IPS-20b (cell line): ENCODE measurements around the gene INPP5A.

Source experiments
- H3K27ac ChIP-seq: one replicate; pipeline ENCODE4 v1.5.1; 2013; ENCODE audit warnings: low read length
- H3K27me3 ChIP-seq: 2 replicates; pipeline ENCODE4 v1.6.1; 2013; ENCODE audit warnings: mild to moderate bottlenecking, low read length, inconsistent platforms; ENCODE audit not compliant: insufficient read depth
- H3K36me3 ChIP-seq: 2 replicates; pipeline ENCODE4 v1.6.1; 2013; ENCODE audit warnings: low read depth, mild to moderate bottlenecking, inconsistent platforms, low read length, moderate library complexity; ENCODE audit not compliant: insufficient read depth
- H3K4me1 ChIP-seq: 2 replicates; pipeline ENCODE4 v1.6.1; 2013; ENCODE audit warnings: mild to moderate bottlenecking, control low read depth, inconsistent platforms, low read length, moderate library complexity; ENCODE audit not compliant: insufficient read depth
- H3K4me3 ChIP-seq: 2 replicates; pipeline ENCODE4 v1.5.1; 2013; ENCODE audit warnings: mild to moderate bottlenecking, low read length, inconsistent platforms
- H3K9ac ChIP-seq: 2 replicates; pipeline ENCODE4 v1.6.1; 2013; ENCODE audit warnings: low read depth, mild to moderate bottlenecking, inconsistent platforms, low read length, moderate library complexity
- H3K9me3 ChIP-seq: 2 replicates; pipeline ENCODE4 v1.6.1; 2013; ENCODE audit warnings: mild to moderate bottlenecking, low read depth, low read length, inconsistent platforms; ENCODE audit not compliant: insufficient read depth

INPP5A gene

DNA sequence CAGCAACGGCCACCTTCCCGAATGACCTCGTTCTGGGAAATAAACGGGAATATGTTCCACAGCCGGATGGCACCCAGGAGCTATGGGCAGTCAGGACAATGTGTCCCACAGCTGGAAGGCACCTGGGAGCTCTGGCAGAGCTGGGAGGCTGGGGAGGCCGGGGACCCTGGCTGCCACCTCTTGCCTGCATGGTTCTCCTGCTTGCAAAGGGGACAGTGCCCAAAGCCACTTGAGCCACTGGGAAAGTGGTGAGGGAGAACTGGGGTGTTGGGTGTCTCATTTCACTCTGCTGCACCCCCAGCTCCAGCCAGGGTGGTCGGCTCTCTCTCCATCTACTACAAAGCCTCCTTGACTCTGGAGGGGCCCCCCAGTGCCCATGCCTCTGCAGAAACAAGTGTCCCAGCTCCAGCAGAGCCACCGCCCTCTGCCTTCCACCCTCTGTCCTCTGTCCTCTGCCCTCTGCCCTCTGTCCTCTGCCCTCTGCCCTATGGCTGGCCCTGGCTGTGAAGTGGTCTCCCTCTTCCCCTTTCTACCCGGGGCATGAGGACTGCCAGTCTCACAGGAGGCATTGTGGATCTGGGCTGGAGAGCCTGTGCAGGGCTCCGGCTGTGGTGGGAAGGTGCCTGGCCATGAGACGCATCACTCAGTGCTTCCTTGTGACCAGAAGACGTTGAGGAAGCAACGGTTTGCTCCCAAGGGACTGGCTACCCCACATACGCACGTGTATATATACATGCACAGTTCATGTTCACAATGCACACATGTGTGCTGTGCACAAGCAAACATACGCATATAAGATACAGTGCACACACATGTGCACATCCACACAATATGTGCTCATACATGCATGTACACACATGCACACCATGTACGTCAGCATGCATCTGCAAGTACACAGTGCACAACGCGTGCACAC, 21.5 kb upstream of the INPP5A start:
- Histone ChIP-seq H3K27me3 (peaks cover 43% of the 10 kb centered on the region), H3K9me3 (no peaks in the 10 kb centered on the region), H3K4me3 (no peak overlapping the region), H3K9ac (no peak overlapping the region), H3K27ac (no peak overlapping the region), H3K4me1 (peaks cover 13% of the 10 kb centered on the region), H3K36me3 (no peaks in the 10 kb centered on the region)

DNA sequence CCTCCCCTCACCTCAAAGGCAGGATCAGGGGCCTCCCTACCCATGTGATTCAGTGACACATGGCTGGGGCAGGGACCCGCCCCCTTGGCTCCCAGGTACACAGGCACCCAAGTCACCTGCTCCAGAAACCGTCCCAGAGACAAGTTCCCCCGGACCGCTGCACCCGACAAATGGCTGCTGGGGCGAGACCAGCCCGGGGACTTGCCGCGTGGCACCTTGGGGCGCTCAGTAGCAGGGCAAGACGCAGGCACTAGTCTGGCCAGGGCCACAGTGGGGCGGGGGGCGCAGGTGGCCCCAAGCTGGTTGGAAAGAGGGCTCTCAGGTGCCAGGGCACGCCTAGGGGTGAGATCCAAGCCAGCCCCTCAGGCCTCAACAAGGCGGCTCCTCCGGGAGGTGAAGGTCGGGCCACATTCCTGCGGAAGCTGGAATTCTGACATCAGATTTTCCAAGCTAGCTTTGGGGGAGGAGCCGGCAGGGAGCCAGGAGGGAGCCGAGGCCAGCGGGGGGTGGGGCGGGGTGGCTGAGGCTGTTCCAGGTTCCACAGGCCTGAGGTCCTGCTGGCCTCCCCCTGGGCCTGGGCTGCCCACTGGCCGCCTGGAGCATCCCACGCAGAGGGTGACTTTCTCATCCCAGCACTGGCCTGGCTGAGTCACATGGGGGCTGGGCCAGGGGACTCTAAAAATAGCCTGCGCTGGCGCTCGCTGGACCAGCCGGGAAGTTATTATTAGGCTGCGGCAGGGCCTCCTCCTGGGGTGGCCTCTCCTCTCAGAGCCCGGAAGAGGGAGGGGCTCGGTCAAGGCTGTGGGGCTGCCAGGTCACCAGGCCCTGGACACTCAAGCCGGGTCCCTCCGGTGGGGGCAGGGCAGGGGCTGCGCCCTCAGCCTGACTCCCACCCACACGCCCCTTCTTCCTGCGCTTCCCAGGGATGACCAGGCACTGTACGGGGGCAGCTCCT, 20.5 kb upstream of the INPP5A start:
- H3K4me1 ChIP-seq = peaks cover 13% of the 10 kb centered on the region
- H3K36me3 ChIP-seq = no peaks in the 10 kb centered on the region
- no peaks in the 10 kb centered on the region for H3K9me3 ChIP-seq
- H3K27me3 ChIP-seq = peaks cover 47% of the 10 kb centered on the region
- peak overlapping the region; percentile 77; the same call in 1 of the 2 replicates for H3K4me3 ChIP-seq
- no peak overlapping the region for H3K27ac ChIP-seq
- H3K9ac ChIP-seq = peak overlapping the region; percentile 50; the same call in 1 of the 2 replicates

DNA sequence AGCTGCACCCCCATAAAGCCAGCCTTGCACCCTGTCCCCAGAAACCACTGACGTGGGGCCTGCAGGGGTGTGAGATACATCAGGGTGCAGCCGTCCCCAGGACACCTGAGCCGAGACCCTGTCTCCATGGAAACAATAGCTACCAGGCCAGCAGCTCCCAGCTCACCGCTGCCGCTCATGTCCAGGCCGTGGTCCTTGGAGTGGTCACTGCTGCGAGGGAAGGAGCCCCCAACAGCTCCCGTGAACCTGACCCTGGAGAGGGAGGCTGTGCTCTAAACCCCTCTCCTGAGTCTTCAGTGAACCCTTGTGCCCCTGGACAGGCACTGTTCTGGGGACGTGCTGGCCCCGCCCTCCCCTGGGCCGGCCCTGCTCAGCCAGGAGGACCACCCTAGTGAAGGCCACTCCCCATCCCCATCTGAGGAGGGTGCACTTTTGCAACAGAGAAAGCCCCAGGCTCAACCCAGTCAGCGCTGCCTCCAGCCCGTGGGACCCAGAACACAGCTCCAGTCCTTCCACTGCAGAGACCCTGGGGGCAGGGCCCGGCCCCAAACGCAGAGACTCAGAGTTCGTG, 19.6 kb upstream of the INPP5A start:
- H3K4me1 ChIP-seq = peaks cover 13% of the 10 kb centered on the region
- H3K9ac ChIP-seq = peak overlapping the region; percentile 17; the same call in 1 of the 2 replicates
- H3K27me3 ChIP-seq = peaks cover 47% of the 10 kb centered on the region
- H3K4me3 ChIP-seq = peak overlapping the region; percentile 77
- no peak overlapping the region for H3K27ac ChIP-seq
- no peaks in the 10 kb centered on the region for H3K9me3 ChIP-seq
- no peaks in the 10 kb centered on the region for H3K36me3 ChIP-seq

DNA sequence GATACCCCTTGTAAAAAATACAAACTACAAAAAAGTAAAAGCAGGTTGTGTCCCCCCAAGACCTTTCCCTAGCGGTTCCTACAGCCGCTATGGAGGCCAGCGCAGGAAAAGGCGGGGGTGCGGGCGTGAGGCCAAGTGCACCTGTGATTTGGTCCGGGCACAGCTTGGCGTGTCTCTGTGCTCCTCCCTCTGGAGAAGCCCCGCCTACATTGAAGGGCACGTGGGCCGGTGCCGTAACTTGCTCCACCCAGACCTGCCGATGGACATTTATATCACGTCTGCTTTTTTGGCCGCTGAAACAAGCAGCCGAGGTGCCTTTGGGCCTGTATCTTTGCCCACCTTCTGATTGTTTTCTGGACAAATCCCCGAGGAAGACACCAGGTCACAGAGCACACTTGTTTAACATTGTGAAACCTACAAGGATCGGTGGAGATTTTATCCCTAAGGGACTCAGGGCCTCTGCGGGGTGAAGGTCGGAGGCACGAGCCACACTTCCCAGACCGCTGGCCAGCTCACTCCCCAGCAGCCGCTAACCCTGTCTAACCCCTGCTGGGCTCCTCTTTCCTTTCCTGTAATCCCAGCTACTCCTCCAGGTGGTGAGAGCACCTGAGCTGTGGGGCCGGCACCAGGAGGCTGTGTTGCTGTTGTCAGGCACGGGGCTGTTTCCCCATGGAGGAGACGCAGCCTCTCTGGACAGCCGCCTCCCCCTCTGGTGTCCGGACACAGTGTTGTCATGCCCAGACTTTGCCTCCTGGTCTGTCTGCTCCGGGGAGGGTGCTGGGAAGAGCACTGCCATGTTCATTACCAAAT, 18.8 kb upstream of the INPP5A start:
- Histone ChIP-seq H3K36me3 (no peaks in the 10 kb centered on the region), H3K9ac (peak overlapping the region; percentile 69; the same call in 1 of the 2 replicates), H3K27ac (no peak overlapping the region), H3K27me3 (peaks cover 50% of the 10 kb centered on the region), H3K9me3 (no peaks in the 10 kb centered on the region), H3K4me1 (peaks cover 13% of the 10 kb centered on the region), H3K4me3 (peak overlapping the region; percentile 77)

DNA sequence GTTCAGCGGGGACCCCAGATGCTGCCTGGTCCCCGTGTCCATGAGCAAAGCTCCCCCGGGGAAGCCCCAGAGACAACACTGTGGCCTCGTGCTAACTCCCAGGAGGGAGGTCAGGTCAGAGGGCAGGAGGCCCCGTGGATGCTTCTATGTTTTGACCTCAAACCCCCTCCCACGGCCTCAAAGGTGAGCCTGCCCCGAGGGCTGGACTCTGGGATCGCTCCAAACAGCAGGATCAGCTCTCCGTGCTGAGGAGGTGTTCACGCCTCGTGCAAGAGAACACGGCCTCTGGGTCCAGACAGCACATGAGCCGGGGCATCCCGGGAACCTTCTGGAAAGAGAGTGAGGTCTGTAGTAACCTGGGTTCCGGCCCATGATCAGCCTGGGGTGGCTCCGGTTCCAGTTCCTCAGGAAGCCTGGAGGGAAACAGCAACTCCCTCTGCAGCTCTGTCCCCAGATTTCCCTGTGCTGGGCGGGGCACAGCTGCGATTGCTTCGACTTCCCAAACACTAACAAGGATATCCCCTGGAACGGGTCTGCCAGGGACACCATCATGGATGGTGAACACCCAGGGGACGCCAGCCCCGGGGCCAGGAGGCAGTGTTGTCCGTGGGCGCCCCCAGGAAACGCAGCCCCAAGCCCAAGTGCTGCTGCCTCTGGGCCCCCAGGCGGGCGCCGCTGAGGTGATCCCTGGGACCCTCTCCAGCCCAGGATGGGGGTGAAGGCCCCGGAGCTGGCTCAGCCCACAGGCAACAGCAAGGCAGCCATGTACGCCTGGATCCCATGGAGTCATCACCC, 18.0 kb upstream of the INPP5A start:
- H3K9ac ChIP-seq = peak overlapping the region; percentile 69; the same call in 1 of the 2 replicates
- H3K27ac ChIP-seq = no peak overlapping the region
- no peaks in the 10 kb centered on the region for H3K36me3 ChIP-seq
- H3K4me3 ChIP-seq = peak overlapping the region; percentile 77; the same call in 1 of the 2 replicates
- peaks cover 13% of the 10 kb centered on the region for H3K4me1 ChIP-seq
- no peaks in the 10 kb centered on the region for H3K9me3 ChIP-seq
- H3K27me3 ChIP-seq = peaks cover 58% of the 10 kb centered on the region

DNA sequence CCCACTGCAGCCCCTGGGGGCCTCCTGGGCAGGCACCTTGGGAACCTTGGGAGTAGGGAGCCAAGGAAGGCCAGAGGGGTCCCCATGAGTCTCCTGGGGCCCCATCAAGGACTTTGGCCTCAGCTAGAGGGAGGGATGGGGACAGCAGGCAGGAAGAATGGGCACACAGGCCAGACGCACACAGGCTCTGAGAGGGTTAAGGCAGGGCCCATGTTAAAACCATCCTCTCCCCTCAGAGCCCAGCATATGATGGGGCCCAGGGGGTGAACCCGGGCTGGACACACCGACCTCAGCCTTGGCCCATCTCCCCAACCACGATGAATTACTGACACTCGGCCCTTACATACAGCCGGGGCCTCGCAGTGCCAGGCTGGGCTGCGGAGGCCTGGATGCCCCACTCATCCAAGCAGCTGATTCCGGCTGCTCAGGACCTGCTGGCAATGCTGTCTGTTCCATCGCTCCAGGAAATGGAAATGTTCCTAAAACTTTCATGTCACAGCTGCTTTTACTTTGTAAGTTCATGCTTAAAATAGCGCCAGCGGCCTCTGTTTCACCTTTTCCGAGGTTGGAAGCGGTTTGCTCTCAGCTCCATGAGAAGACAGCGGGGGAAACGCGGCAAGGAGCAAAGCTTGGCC, 17.3 kb upstream of the INPP5A start:
- Histone ChIP-seq H3K27ac (no peak overlapping the region), H3K4me1 (peaks cover 13% of the 10 kb centered on the region), H3K9me3 (no peaks in the 10 kb centered on the region), H3K9ac (no peak overlapping the region), H3K27me3 (peaks cover 62% of the 10 kb centered on the region), H3K4me3 (no peak overlapping the region), H3K36me3 (no peaks in the 10 kb centered on the region)

DNA sequence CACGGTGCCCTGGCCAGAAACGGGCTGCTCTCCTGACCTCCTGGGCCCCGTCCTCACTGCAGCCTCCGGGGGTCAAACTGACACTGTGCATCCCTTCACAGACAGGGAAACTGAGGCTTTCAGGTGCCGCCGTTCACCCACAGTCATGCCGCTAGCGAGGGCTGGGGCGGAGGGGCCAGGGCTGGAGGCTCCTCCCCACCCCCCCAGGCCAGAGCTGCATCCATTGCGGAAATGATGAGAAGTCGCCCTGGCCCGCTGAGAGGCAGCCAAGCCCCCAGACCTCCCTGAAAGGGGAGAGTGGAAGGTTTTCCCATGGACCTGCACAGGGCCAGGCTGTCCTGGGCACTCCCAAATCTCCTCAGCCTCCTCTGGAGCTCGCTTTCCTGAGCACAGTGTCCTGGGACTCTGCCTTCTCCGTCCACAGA, 16.5 kb upstream of the INPP5A start:
- H3K4me1 ChIP-seq = peaks cover 13% of the 10 kb centered on the region
- H3K27me3 ChIP-seq = peaks cover 58% of the 10 kb centered on the region
- H3K9ac ChIP-seq = no peak overlapping the region
- H3K9me3 ChIP-seq = no peaks in the 10 kb centered on the region
- H3K4me3 ChIP-seq = no peak overlapping the region
- H3K27ac ChIP-seq = no peak overlapping the region
- no peaks in the 10 kb centered on the region for H3K36me3 ChIP-seq

DNA sequence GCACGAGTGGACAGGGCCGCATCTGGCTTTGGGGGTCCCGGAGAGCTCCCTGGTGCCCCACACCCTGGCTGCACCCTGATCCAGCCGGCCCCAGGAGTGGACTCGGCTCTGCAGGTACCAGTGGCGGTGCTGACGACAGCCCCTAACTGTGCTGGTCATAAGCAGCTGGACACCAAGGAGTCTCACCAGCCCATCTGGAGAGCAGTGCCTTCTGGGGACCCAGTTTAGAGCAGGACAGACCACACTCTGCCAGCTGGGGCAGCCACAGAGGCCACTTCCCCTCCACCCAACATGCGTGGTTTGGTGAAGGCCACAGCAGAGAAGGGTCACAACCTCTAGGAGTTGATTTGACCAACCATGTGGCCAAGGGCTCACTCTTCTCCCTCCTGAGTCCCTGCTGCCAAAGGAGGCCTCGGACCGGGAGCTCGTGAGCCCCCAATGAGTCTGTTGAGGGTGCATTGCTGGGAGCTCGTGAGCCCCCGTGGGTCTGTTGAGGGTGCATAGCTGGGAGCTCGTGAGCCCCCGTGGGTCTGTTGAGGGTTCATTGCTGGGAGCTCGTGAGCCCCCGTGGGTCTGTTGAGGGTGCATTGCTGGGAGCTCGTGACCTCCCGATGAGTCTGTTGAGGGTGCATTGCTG, 16.0 kb upstream of the INPP5A start:
- peaks cover 55% of the 10 kb centered on the region for H3K27me3 ChIP-seq
- H3K4me3 ChIP-seq = no peak overlapping the region
- H3K9me3 ChIP-seq = no peaks in the 10 kb centered on the region
- peaks cover 10% of the 10 kb centered on the region for H3K4me1 ChIP-seq
- H3K9ac ChIP-seq = no peak overlapping the region
- H3K27ac ChIP-seq = no peak overlapping the region
- H3K36me3 ChIP-seq = no peaks in the 10 kb centered on the region

DNA sequence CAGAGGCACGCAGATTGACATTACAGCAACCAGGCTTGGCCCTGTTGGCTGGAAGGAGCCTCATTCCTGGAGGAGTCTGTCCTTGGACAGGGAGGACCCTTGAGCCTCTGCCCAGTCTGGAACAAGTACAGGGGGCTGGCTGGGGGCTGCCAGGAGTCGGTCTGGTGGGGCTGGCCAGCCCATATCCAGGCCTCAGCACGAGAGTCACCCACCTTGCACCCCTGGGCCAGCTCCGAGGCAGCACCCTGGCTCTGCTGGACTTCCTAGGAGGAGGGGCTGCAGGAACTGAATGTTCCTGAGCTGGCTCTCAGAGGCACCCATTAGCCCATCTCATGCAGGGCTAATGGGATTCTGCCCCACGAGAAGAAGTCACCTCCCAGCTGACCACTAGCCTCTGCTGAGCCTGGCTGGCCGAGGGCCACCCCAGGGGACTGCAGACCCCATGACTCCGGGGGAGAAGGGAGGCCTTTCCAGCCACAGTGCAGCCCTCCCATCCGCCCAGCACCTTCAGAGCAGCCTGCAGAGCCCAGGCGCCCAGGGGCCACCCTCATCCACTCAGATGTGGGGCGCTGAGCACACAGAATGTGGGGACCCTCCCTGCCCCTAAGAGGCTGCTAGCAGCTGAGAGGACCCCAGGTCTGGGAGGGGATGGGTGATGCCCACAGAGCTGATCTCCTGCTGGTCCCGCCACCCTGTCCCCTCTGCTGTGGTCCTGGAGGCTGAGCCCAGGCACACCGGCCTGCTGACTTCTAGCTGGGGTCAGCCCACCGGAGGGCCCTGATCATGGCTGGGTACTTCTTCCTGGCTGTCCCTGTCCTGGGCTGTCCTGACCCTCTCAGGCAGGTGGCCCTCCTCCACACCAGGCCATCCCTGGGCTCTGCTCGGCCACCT, 14.8 kb upstream of the INPP5A start:
- no peak overlapping the region for H3K27ac ChIP-seq
- H3K9ac ChIP-seq = no peak overlapping the region
- H3K4me1 ChIP-seq = peaks cover 7% of the 10 kb centered on the region; the same call in 1 of the 2 replicates
- no peaks in the 10 kb centered on the region for H3K9me3 ChIP-seq
- H3K27me3 ChIP-seq = peaks cover 59% of the 10 kb centered on the region
- H3K36me3 ChIP-seq = no peaks in the 10 kb centered on the region
- no peak overlapping the region for H3K4me3 ChIP-seq
